ENCODE results near the gene SPINK4. TPM values are rescaled to one million over a fixed set of nuclear protein-coding genes. Genes with fewer than 3 reads are reported as not detected.

The SPINK4 gene
- total RNA-seq, 1 donor from 2014 or later = not detected

- Mint-ChIP-seq H3K27ac (peak overlapping the region; percentile 71), H3K27me3 (no peaks in the 10 kb centered on the region), H3K4me3 (peak overlapping the region; percentile 58), H3K4me1 (peaks cover 74% of the 10 kb centered on the region), H3K9me3 (no peaks in the 10 kb centered on the region), H3K36me3 (ENCODE audit: low read depth) (peaks cover 54% of the 10 kb centered on the region)
- DNase-seq (no peak), ATAC-seq (ENCODE audit: low read depth) (no peak)
- ChIA-PET CTCF (no interaction called here), POLR2A (no interaction called here)
- intact Hi-C loops (cut with micrococcal nuclease) = loop anchor here (2.0 to 10.0 kb wide), 4 partner anchors 125 to 1037 kb away; partner anchors contain the start of genes B4GALT1, KIF24, NUDT2 and SMIM27
- TF ChIP-seq, protein P1, sequence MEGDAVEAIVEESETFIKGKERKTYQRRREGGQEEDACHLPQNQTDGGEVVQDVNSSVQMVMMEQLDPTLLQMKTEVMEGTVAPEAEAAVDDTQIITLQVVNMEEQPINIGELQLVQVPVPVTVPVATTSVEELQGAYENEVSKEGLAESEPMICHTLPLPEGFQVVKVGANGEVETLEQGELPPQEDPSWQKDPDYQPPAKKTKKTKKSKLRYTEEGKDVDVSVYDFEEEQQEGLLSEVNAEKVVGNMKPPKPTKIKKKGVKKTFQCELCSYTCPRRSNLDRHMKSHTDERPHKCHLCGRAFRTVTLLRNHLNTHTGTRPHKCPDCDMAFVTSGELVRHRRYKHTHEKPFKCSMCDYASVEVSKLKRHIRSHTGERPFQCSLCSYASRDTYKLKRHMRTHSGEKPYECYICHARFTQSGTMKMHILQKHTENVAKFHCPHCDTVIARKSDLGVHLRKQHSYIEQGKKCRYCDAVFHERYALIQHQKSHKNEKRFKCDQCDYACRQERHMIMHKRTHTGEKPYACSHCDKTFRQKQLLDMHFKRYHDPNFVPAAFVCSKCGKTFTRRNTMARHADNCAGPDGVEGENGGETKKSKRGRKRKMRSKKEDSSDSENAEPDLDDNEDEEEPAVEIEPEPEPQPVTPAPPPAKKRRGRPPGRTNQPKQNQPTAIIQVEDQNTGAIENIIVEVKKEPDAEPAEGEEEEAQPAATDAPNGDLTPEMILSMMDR (IDR thresholded peaks at IDR 0.05) = no peak
Measured at GRCh38 chr9:33291901-33292300, 51.9 kb downstream of the SPINK4 start.

GRCh38 chr9:33293782-33294181, 53.8 kb downstream of the SPINK4 start:
- DNase-seq (no peak), ATAC-seq (ENCODE audit: low read depth) (no peak)
- Mint-ChIP-seq H3K4me3 (no peak overlapping the region), H3K27me3 (no peaks in the 10 kb centered on the region), H3K27ac (peak overlapping the region; percentile 93), H3K4me1 (peaks cover 85% of the 10 kb centered on the region), H3K9me3 (no peaks in the 10 kb centered on the region), H3K36me3 (ENCODE audit: low read depth) (peaks cover 73% of the 10 kb centered on the region)
- TF ChIP-seq, protein P1 (IDR thresholded peaks at IDR 0.05) = no peak
- intact Hi-C loops (cut with micrococcal nuclease) = loop anchor here (10.0 kb wide), 1 partner anchor 739 kb away; the partner anchor contains the start of genes SMIM27 and TOPORS
- ChIA-PET POLR2A (no interaction called here), CTCF (no interaction called here)

DNA sequence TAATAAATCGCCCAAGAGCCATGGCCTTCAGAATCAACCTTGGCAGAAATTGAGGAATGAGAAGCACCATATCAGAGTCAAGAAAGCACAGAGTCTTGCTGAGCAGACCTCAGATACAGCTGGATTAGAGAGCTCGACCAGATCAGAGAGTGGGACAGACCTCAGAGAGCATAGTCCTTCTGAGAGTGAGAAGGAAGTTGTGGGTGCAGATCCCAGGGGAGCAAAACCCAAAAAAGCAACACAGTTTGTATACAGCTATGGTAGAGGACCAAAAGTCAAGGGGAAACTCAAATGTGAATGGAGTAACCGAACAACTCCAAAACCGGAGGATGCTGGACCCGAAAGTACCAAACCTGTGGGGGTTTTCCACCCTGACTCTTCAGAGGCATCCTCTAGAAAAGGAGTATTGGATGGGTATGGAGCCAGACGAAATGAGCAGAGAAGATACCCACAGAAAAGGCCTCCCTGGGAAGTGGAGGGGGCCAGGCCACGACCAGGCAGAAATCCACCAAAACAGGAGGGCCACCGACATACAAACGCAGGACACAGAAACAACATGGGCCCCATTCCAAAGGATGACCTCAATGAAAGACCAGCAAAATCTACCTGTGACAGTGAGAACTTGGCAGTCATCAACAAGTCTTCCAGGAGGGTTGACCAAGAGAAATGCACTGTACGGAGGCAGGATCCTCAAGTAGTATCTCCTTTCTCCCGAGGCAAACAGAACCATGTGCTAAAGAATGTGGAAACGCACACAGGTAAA, 54.9 kb downstream of the SPINK4 start:
- POLR2A ChIA-PET = no interaction called here
- peaks cover 95% of the 10 kb centered on the region for H3K4me1 Mint-ChIP-seq
- no peak for DNase-seq
- H3K36me3 Mint-ChIP-seq (ENCODE audit: low read depth) = peaks cover 84% of the 10 kb centered on the region
- H3K27me3 Mint-ChIP-seq = no peaks in the 10 kb centered on the region
- H3K9me3 Mint-ChIP-seq = no peaks in the 10 kb centered on the region
- no peak for ATAC-seq (ENCODE audit: low read depth)
- CTCF ChIA-PET = no interaction called here
- TF ChIP-seq, protein P1 (IDR thresholded peaks at IDR 0.05) = no peak
- intact Hi-C loops (cut with micrococcal nuclease) = loop anchor here (5.0 to 10.0 kb wide), 3 partner anchors 47 to 740 kb away; partner anchors contain the start of genes SMIM27, TOPORS and UBE2R2
- peak overlapping the region; percentile 68 for H3K4me3 Mint-ChIP-seq
- peak overlapping the region; percentile 93 for H3K27ac Mint-ChIP-seq

DNA sequence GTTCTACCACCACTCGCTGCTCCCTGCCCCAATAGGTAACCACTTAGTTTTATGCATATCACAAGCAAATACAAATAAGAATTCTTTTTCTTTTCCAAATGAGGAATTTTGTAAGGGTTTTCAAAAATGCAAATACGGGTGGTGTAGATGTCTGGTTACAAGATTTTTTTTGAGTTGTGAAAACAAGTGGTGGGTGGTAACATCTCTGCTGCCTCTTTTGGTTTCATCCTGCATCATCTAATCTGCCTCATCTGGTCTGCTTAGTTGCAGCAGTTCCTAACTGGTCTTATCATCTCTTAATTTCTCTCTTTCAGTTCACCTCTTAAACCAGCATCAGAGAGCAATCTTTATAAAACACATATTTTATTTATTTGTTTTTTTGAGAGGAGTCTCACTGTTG, 55.6 kb downstream of the SPINK4 start:
- DNase-seq = no peak
- no peaks in the 10 kb centered on the region for H3K9me3 Mint-ChIP-seq
- intact Hi-C loops (cut with micrococcal nuclease) = loop anchor here (5.0 to 10.0 kb wide), 3 partner anchors 47 to 741 kb away; partner anchors contain the start of genes SMIM27, TOPORS and UBE2R2
- CTCF ChIA-PET = interaction anchor here (4.1 kb wide), 1 partner anchor 9 kb away, joined by 28 read pairs; no protein-coding TSS in a partner anchor
- H3K4me1 Mint-ChIP-seq = peaks cover 95% of the 10 kb centered on the region
- POLR2A ChIA-PET = interaction anchor here (0.7 kb wide), 1 partner anchor 214 kb away, joined by 4 read pairs; no protein-coding TSS in a partner anchor
- H3K4me3 Mint-ChIP-seq = peak overlapping the region; percentile 56
- TF ChIP-seq, protein P1 (IDR thresholded peaks at IDR 0.05) = no peak
- H3K27me3 Mint-ChIP-seq = no peaks in the 10 kb centered on the region
- ATAC-seq (ENCODE audit: low read depth) = no peak
- peaks cover 84% of the 10 kb centered on the region for H3K36me3 Mint-ChIP-seq (ENCODE audit: low read depth)
- H3K27ac Mint-ChIP-seq = peak overlapping the region; percentile 93

DNA sequence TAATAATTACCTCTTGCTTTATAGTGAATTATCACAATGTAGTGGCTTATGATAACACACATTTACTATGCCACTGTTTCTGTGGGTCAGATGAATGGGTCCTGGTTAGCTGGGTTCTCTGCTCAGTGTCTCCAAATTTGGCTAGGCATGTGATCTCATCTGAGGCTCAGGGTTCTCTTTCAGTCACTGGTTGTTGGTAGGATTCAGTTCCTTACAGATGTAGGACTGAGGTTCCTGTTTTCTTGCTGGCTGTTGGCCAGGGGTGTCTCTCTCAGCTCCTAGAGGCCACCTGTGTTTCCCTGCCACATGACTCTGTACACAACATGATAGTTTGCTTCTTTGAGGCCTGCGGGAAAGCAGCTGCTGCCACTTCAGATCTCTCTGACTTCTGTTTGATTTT, 57.5 kb downstream of the SPINK4 start:
- CTCF ChIA-PET = interaction anchor here (1.3 to 4.1 kb wide), 2 partner anchors 10 to 13 kb away, joined by 3 to 28 read pairs; no protein-coding TSS in a partner anchor
- peaks cover 84% of the 10 kb centered on the region for H3K4me1 Mint-ChIP-seq
- H3K36me3 Mint-ChIP-seq (ENCODE audit: low read depth) = peaks cover 88% of the 10 kb centered on the region
- intact Hi-C loops (cut with micrococcal nuclease) = loop anchor here (1.0 to 10.0 kb wide), 4 partner anchors 10 to 743 kb away; partner anchors contain the start of genes SMIM27, TOPORS and UBE2R2
- ATAC-seq (ENCODE audit: low read depth) (peak; percentile 90), DNase-seq (peak; percentile 31)
- H3K9me3 Mint-ChIP-seq = no peaks in the 10 kb centered on the region
- peak overlapping the region; percentile 62 for H3K4me3 Mint-ChIP-seq
- H3K27ac Mint-ChIP-seq = peak overlapping the region; percentile 93
- POLR2A ChIA-PET = interaction anchor here (0.5 to 2.1 kb wide), 8 partner anchors 10 to 273 kb away, joined by 3 to 15 read pairs (median 5); partner anchors contain the start of genes B4GALT1, BAG1, CHMP5 and DNAJA1
- TF ChIP-seq, protein P1 (IDR thresholded peaks at IDR 0.05) = no peak
- no peaks in the 10 kb centered on the region for H3K27me3 Mint-ChIP-seq
